SK-N-MC (cell line): Measurements from ENCODE around the gene KIAA1671.

Experiments
- EZH2 ChIP-seq: fragments of 200-600 bp; sonication (generic); IDR thresholded peaks from one replicate; pipeline ENCODE4 v1.6.1; 2017; ENCODE audit warnings: antibody characterized with exemption
- FOXP2 ChIP-seq: optimal IDR thresholded peaks from 2 replicates; pipeline ENCODE3; 2011; ENCODE audit warnings: mild to moderate bottlenecking, moderate library complexity; ENCODE audit not compliant: insufficient read depth; ENCODE audit errors: extremely low read length, control extremely low read depth
- POLR2AphosphoS5 ChIP-seq: IDR thresholded peaks from 2 replicates; pipeline ENCODE4 v1.6.1; 2012; ENCODE audit warnings: mild to moderate bottlenecking, low read depth, low read length, borderline replicate concordance

DNA sequence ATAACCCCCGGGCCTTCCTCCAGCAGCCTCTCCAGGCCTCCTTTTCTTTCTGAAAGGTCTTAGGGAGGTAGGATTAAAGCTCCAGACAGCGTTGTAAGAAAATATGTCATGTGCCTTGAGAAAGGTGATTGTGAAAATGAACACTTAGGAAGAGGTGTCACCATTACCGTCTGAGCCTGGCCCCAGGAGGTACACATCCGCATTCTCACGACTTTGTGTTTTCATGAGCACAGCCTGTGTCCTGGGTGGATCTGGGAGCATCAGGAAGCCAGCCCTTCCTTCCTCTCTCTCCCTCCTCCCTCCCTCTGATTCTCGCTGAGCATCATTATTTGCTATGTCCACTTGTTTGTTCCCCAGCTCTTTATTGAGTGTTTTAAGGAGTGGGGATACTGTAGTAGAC, 142.1 kb downstream of the KIAA1671 start:
- TF ChIP-seq POLR2AphosphoS5: no peak
- no peak for TF ChIP-seq EZH2
- TF ChIP-seq FOXP2: no peak
